HG03354 (cell line): ENCODE data around the gene TAS2R8.
"Not testable (repeated sequence)": the region's sequence is repeated elsewhere in the genome, so short reads cannot be mapped to it uniquely, and the experiment has no call there.

ENCODE experiments used
- ATAC-seq: cut with Tn5 transposase; IDR thresholded peaks from one replicate; pipeline ENCODE4 v1.9.1; 2021; ENCODE audit warnings: mild to moderate bottlenecking; ENCODE audit not compliant: unreplicated experiment, poor library complexity, severe bottlenecking

The TAS2R8 gene

GRCh38 chr12:10807186-10807585, at the start of gene TAS2R8:
Gene TAS2R8 (minus strand): TSS chr12:10807286. CDS start chr12:10806980, 306 bp downstream.
- ATAC-seq = no peak

- no peak for ATAC-seq
Measured at GRCh38 chr12:10855807-10856206, 48.7 kb upstream of the TAS2R8 start.

GRCh38 chr12:10853776-10854175, 46.7 kb upstream of the TAS2R8 start:
- no peak for ATAC-seq

- ATAC-seq = no peak
Measured at GRCh38 chr12:10851243-10851858, 44.3 kb upstream of the TAS2R8 start.

GRCh38 chr12:10849425-10849878, 42.4 kb upstream of the TAS2R8 start, which contains the start of gene PRR4:
Gene PRR4 (minus strand): TSS chr12:10849475. CDS start chr12:10849437, 38 bp downstream.
- ATAC-seq = peak; percentile 57

- no peak for ATAC-seq
Measured at GRCh38 chr12:10847744-10848143, 40.7 kb upstream of the TAS2R8 start.

- ATAC-seq = no peak
Measured at GRCh38 chr12:10842862-10843261, 35.8 kb upstream of the TAS2R8 start.

- no peak for ATAC-seq
Measured at GRCh38 chr12:10838461-10838860, 31.4 kb upstream of the TAS2R8 start.

GRCh38 chr12:10829994-10830393, 22.9 kb upstream of the TAS2R8 start:
- ATAC-seq = no peak

GRCh38 chr12:10826258-10826657, 19.2 kb upstream of the TAS2R8 start, which contains the start of gene TAS2R10:
Gene TAS2R10 (minus strand): TSS chr12:10826358. CDS start chr12:10826269, 89 bp downstream.
- no peak for ATAC-seq

GRCh38 chr12:10824957-10825356, 17.9 kb upstream of the TAS2R8 start:
- ATAC-seq = no peak

GRCh38 chr12:10811883-10812536, 4.9 kb upstream of the TAS2R8 start:
- ATAC-seq = no peak

GRCh38 chr12:10810068-10810467, 3.0 kb upstream of the TAS2R8 start, which contains the start of gene TAS2R9:
Gene TAS2R9 (minus strand): TSS chr12:10810168. CDS start chr12:10810075, 93 bp downstream.
- no peak for ATAC-seq

GRCh38 chr12:10802587-10802986, 4.5 kb downstream of the TAS2R8 start, which contains the start of gene TAS2R7:
Gene TAS2R7 (minus strand): TSS chr12:10802627. CDS start chr12:10802570, 57 bp downstream.
- no peak for ATAC-seq

- ATAC-seq = no peak
Measured at GRCh38 chr12:10801741-10802140, 5.3 kb downstream of the TAS2R8 start.

- no peak for ATAC-seq
Measured at GRCh38 chr12:10794222-10794621, 12.9 kb downstream of the TAS2R8 start.

GRCh38 chr12:10791769-10792168, 15.3 kb downstream of the TAS2R8 start:
- ATAC-seq = not testable (repeated sequence)

- ATAC-seq = no peak
Measured at GRCh38 chr12:10783252-10783651, 23.8 kb downstream of the TAS2R8 start.

- no peak for ATAC-seq
Measured at GRCh38 chr12:10779103-10779502, 28.0 kb downstream of the TAS2R8 start.

- ATAC-seq = no peak
Measured at GRCh38 chr12:10771132-10771733, 35.9 kb downstream of the TAS2R8 start.

GRCh38 chr12:10759657-10760056, 47.4 kb downstream of the TAS2R8 start:
- no peak for ATAC-seq
